HepG2 (cell line): ENCODE data around the gene GPR183. TPM values are rescaled to one million over a fixed set of nuclear protein-coding genes. Genes with fewer than 3 reads are reported as not detected.
A peak's percentile ranks its signal among the peaks of the same experiment; 100 is the strongest.

Experiments
- ATAC-seq: fragments of 200-7000 bp; cut with Tn5 transposase; 3 replicates; pipeline ENCODE4 v1.9.1; 2020; ENCODE audit warnings: mild to moderate bottlenecking, moderate library complexity
- BruUV-seq: library from RNA; stranded (reverse); fragments of 400-500 nt; replicated peaks from 2 replicates; lab custom pipeline; 2021; lab: Mats Ljungman, UMichigan
- CTCF ChIA-PET: fragments of 300-600 bp; formaldehyde crosslinking; extraction: SDS; loops from one replicate; lab custom pipeline; 2021; ENCODE audit warnings: low total read pairs, inconsistent platforms, low intra/inter-chr PET ratio; lab: Yijun Ruan, JAX
- POLR2A ChIA-PET: fragments of 350-600 bp; sonication (Branson Sonifier 250); formaldehyde crosslinking; loops from one replicate; lab custom pipeline; 2020; ENCODE audit warnings: antibody characterized with exemption, inconsistent platforms; lab: Yijun Ruan, JAX
- DNase-seq: peaks from one replicate; pipeline ENCODE4 v3.0.0-alpha.2; 2015; ENCODE audit warnings: low spot score
- FAIRE-seq: peaks from 3 replicates; lab custom pipeline; 2011; peaks lifted over from hg19 to GRCh38; lab: Jason Lieb, UNC
- H2AFZ ChIP-seq: one replicate; pipeline ENCODE4 v1.6.1; 2011; ENCODE audit warnings: low read length, inconsistent platforms
- H3K27ac ChIP-seq: fragments of 300-600 bp; 3 replicates; pipeline ENCODE4 v1.8.0; 2011; ENCODE audit warnings: mixed run types, mild to moderate bottlenecking, mixed read lengths, low read length, inconsistent platforms; ENCODE audit not compliant: insufficient read depth; ENCODE audit errors: extremely low read length
- H3K27me3 ChIP-seq, 2 experiments: fragments of 200-600 bp in 1 of 2; 2 replicates in 1 of 2; 3 replicates in 1 of 2; pipeline versions ENCODE4 v1.6.0 to v1.8.0; 2011; ENCODE audit warnings: low read length in 2 of 2, mild to moderate bottlenecking in 2 of 2, moderate library complexity in 2 of 2, inconsistent platforms in 1 of 2; ENCODE audit not compliant: insufficient read depth in 2 of 2, control insufficient read depth in 1 of 2
- H3K36me3 ChIP-seq, 2 experiments: fragments of 200-600 bp in 1 of 2; replicated peaks in 1 of 2; 2 replicates in 1 of 2; 3 replicates in 1 of 2; pipeline versions ENCODE4 v1.5.1 to v1.8.0; 2011; ENCODE audit warnings: low read length in 2 of 2, inconsistent platforms in 1 of 2; ENCODE audit not compliant: insufficient read depth in 2 of 2, control insufficient read depth in 1 of 2
- H3K4me1 ChIP-seq: 2 replicates; pipeline ENCODE4 v1.5.1; 2012; ENCODE audit warnings: low read length, inconsistent platforms; ENCODE audit not compliant: insufficient read depth
- H3K4me2 ChIP-seq: 2 replicates; pipeline ENCODE4 v1.6.0; 2011; ENCODE audit warnings: low read depth, low read length, inconsistent platforms
- H3K4me3 ChIP-seq, 3 experiments: fragments of 200-600 bp in 1 of 3; sonication (generic), shearing (Covaris generic) in 1 of 3; replicated peaks in 1 of 3; 2 replicates each; pipeline ENCODE4 v1.5.1; 2011 to 2016; ENCODE audit warnings: low read length in 3 of 3, inconsistent platforms in 2 of 3, low read depth in 2 of 3, mild to moderate bottlenecking in 2 of 3, control low read depth in 1 of 3, mixed read lengths in 1 of 3; ENCODE audit not compliant: insufficient read depth in 1 of 3
- H3K79me2 ChIP-seq: one replicate; pipeline ENCODE4 v1.6.1; 2011; ENCODE audit warnings: low read length, inconsistent platforms; ENCODE audit not compliant: insufficient read depth
- H3K9ac ChIP-seq: 2 replicates; pipeline ENCODE4 v1.6.0; 2011; ENCODE audit warnings: mild to moderate bottlenecking, low read depth, low read length, inconsistent platforms; ENCODE audit not compliant: insufficient read depth
- H3K9me3 ChIP-seq: 2 replicates; pipeline ENCODE4 v1.5.1; 2012; ENCODE audit warnings: mild to moderate bottlenecking, low read length
- H4K20me1 ChIP-seq: 2 replicates; pipeline ENCODE4 v1.6.0; 2011; ENCODE audit warnings: inconsistent platforms, mild to moderate bottlenecking, low read length, moderate library complexity; ENCODE audit not compliant: insufficient read depth
- MEF2D ChIP-seq: sonication (generic); formaldehyde crosslinking; IDR thresholded peaks from 2 replicates; pipeline ENCODE4 v1.5.1; 2020; ENCODE audit warnings: mild to moderate bottlenecking, missing genetic modification reagents
- NFRKB ChIP-seq: fragments of 450-650 bp; IDR thresholded peaks from 2 replicates; pipeline ENCODE4 v1.6.1; 2017
- SCMH1 ChIP-seq: sonication (generic); formaldehyde crosslinking; IDR thresholded peaks from 2 replicates; pipeline ENCODE4 v1.9.0; 2021; ENCODE audit warnings: missing genetic modification reagents, mild to moderate bottlenecking, borderline replicate concordance
- TBX3 ChIP-seq: fragments of 450-650 bp; IDR thresholded peaks from 2 replicates; pipeline ENCODE4 v1.6.1; 2017; ENCODE audit warnings: antibody characterized with exemption, mild to moderate bottlenecking, inconsistent platforms, borderline replicate concordance
- TGIF2 ChIP-seq: IDR thresholded peaks from 2 replicates; pipeline ENCODE4 v1.6.1; 2016; ENCODE audit warnings: control low read depth, missing compliant biosample characterization
- THAP11 ChIP-seq: IDR thresholded peaks from 2 replicates; pipeline ENCODE4 v1.6.1; 2016; ENCODE audit warnings: missing biosample characterization, missing genetic modification reagents
- ZFY ChIP-seq: sonication (generic); formaldehyde crosslinking; IDR thresholded peaks from 2 replicates; pipeline ENCODE4 v1.4.0; 2020; ENCODE audit warnings: missing genetic modification reagents
- ZKSCAN5 ChIP-seq: sonication (generic); formaldehyde crosslinking; IDR thresholded peaks from 2 replicates; pipeline ENCODE4 v1.5.1; 2020; ENCODE audit warnings: mild to moderate bottlenecking, missing genetic modification reagents
- WGBS: methylation state at CpG from one replicate; pipeline ENCODE4 v1.1.6; 2017; ENCODE audit warnings: low lambda C conversion rate; 5-methylcytosine and 5-hydroxymethylcytosine counted together
- in situ Hi-C: cut with HindIII; loops from 2 replicates; pipeline ENCODE4 v1.10.0; 2017; ENCODE audit warnings: low pct_unique_long_range_greater_than_20kb; ENCODE audit not compliant: extremely low pct_ligation_motif_present
- intact Hi-C: fragments of 100-400 bp; cut with micrococcal nuclease; formaldehyde crosslinking; loops from one replicate; pipeline ENCODE4 v1.10.0; 2022; ENCODE audit not compliant: unreplicated experiment
- polyA plus RNA-seq, 8 experiments: library from polyadenylated mRNA; depleted of rRNA in 3 of 8; stranded (reverse) in 7 of 8; unstranded in 1 of 8; fragments of >200 nt; fragmentation: Illumina TruSeq in 4 of 8; extraction: Trizol in 4 of 8; gene quantifications; 2 replicates each; pipeline versions ENCODE4 v1.2.1 to v1.2.3, GENCODE V29; 2011 to 2016; ENCODE audit warnings: low read depth in 4 of 8, missing spikeins in 1 of 8, mixed read lengths in 1 of 8; ENCODE audit not compliant: insufficient read depth in 1 of 8
- total RNA-seq, 5 experiments: library from RNA; depleted of rRNA; stranded (reverse); fragments of >200 nt; fragmentation: Illumina TruSeq; extraction: Trizol; gene quantifications; 2 replicates each; pipeline ENCODE4 v1.2.3, GENCODE V29; 2016; ENCODE audit warnings: low read depth in 1 of 5
- TF ChIP-seq, protein P1 (sequence below): sonication (generic); formaldehyde crosslinking; IDR thresholded peaks from 2 replicates; pipeline ENCODE4 v1.5.0; 2020; ENCODE audit warnings: mild to moderate bottlenecking, missing genetic modification reagents, borderline replicate concordance

GPR183 gene
- total and polyA plus RNA-seq, 2 of the 13 experiments (the other 11 are each of a cell fraction or from before 2014, with no cell fraction given) = not detected

DNA sequence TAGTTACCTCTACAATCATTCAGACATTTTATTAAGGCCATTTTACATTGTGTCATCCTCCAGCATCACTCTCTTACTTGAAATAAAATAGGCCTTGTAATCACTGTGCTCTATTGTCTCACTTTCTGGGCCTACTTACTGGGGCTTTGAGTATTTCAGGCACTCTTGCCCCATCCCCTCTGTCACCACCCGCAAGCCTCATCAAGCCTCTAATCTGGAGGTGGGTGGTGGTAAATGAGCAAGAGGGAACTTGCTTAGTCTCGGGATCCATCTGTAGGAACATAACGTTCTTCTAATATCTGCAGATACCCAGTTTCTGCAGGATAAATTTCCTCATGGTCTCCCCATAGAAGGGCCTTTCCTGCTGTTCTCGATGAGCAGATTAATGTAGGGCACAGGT is 29.6 kb downstream of the GPR183 start:
- H4K20me1 ChIP-seq = peaks cover 3% of the 10 kb centered on the region; the same call in 1 of the 2 replicates
- H3K79me2 ChIP-seq = no peaks in the 10 kb centered on the region
- H3K4me1 ChIP-seq = no peaks in the 10 kb centered on the region
- no TSS peak for BruUV-seq
- TF ChIP-seq MEF2D (CRISPR knock-in tag) (no peak), NFRKB (no peak), ZKSCAN5 (CRISPR knock-in tag) (no peak)
- WGBS = 97% methylated on average over 4 of the region's 4 CpGs
- in situ Hi-C loops = no loop called here
- no peak overlapping the region for H3K9ac ChIP-seq
- H3K4me2 ChIP-seq = no peak overlapping the region
- no peak overlapping the region for H3K4me3 ChIP-seq
- no peaks in the 10 kb centered on the region for H3K9me3 ChIP-seq
- H3K27ac ChIP-seq = no peak overlapping the region
- peaks cover 3 to 18% of the 10 kb centered on the region in 2 experiments; a peak in 4 of 5 replicates for H3K36me3 ChIP-seq
- ATAC-seq (no peak), DNase-seq (no peak), FAIRE-seq (no peak)
- ChIA-PET CTCF (no interaction called here), POLR2A (no interaction called here)
- no peak overlapping the region for H2AFZ ChIP-seq
- H3K27me3 ChIP-seq = no peaks in the 10 kb centered on the region
- intact Hi-C loops = no loop called here

- H3K4me3 ChIP-seq = no peak overlapping the region
- no peaks in the 10 kb centered on the region for H3K4me1 ChIP-seq
- no TSS peak for BruUV-seq
- H2AFZ ChIP-seq = no peak overlapping the region
- H3K36me3 ChIP-seq = peaks cover 5 to 24% of the 10 kb centered on the region in 2 experiments; a peak in 4 of 5 replicates
- H3K9ac ChIP-seq = no peak overlapping the region
- H3K27ac ChIP-seq = no peak overlapping the region
- peak; percentile 35; the same call in 1 of the 3 replicates for ATAC-seq
- WGBS = 100% methylated on average over 2 of the region's 2 CpGs
- 0 out of 2 replicates have a peak, but pooled peaks cover 6% of the 10 kb centered on the region for H4K20me1 ChIP-seq
- no peak for DNase-seq
- intact Hi-C loops (no loop called here), in situ Hi-C loops (no loop called here)
- H3K27me3 ChIP-seq = no peaks in the 10 kb centered on the region
- H3K79me2 ChIP-seq = no peaks in the 10 kb centered on the region
- H3K4me2 ChIP-seq = no peak overlapping the region
- FAIRE-seq = no peak
- CTCF ChIA-PET = no interaction called here
- H3K9me3 ChIP-seq = peaks cover 4% of the 10 kb centered on the region; the same call in 1 of the 2 replicates
- POLR2A ChIA-PET = no interaction called here
- no peak for TF ChIP-seq SCMH1 (CRISPR knock-in tag)
- TF ChIP-seq, protein P1, sequence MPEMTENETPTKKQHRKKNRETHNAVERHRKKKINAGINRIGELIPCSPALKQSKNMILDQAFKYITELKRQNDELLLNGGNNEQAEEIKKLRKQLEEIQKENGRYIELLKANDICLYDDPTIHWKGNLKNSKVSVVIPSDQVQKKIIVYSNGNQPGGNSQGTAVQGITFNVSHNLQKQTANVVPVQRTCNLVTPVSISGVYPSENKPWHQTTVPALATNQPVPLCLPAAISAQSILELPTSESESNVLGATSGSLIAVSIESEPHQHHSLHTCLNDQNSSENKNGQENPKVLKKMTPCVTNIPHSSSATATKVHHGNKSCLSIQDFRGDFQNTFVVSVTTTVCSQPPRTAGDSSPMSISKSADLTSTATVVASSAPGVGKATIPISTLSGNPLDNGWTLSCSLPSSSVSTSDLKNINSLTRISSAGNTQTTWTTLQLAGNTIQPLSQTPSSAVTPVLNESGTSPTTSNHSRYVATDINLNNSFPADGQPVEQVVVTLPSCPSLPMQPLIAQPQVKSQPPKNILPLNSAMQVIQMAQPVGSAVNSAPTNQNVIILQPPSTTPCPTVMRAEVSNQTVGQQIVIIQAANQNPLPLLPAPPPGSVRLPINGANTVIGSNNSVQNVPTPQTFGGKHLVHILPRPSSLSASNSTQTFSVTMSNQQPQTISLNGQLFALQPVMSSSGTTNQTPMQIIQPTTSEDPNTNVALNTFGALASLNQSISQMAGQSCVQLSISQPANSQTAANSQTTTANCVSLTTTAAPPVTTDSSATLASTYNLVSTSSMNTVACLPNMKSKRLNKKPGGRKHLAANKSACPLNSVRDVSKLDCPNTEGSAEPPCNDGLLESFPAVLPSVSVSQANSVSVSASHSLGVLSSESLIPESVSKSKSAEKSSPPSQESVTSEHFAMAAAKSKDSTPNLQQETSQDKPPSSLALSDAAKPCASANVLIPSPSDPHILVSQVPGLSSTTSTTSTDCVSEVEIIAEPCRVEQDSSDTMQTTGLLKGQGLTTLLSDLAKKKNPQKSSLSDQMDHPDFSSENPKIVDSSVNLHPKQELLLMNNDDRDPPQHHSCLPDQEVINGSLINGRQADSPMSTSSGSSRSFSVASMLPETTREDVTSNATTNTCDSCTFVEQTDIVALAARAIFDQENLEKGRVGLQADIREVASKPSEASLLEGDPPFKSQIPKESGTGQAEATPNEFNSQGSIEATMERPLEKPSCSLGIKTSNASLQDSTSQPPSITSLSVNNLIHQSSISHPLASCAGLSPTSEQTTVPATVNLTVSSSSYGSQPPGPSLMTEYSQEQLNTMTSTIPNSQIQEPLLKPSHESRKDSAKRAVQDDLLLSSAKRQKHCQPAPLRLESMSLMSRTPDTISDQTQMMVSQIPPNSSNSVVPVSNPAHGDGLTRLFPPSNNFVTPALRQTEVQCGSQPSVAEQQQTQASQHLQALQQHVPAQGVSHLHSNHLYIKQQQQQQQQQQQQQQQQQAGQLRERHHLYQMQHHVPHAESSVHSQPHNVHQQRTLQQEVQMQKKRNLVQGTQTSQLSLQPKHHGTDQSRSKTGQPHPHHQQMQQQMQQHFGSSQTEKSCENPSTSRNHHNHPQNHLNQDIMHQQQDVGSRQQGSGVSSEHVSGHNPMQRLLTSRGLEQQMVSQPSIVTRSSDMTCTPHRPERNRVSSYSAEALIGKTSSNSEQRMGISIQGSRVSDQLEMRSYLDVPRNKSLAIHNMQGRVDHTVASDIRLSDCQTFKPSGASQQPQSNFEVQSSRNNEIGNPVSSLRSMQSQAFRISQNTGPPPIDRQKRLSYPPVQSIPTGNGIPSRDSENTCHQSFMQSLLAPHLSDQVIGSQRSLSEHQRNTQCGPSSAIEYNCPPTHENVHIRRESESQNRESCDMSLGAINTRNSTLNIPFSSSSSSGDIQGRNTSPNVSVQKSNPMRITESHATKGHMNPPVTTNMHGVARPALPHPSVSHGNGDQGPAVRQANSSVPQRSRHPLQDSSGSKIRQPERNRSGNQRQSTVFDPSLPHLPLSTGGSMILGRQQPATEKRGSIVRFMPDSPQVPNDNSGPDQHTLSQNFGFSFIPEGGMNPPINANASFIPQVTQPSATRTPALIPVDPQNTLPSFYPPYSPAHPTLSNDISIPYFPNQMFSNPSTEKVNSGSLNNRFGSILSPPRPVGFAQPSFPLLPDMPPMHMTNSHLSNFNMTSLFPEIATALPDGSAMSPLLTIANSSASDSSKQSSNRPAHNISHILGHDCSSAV = no peak
- TF ChIP-seq ZFY (CRISPR knock-in tag) = no peak
- no peak for TF ChIP-seq TGIF2 (CRISPR knock-in tag)
- TF ChIP-seq THAP11 (CRISPR knock-in tag) = no peak
- TF ChIP-seq TBX3 = no peak
Observed at GRCh38 chr13:99276706-99277105, 30.5 kb downstream of the GPR183 start.
